Hepatocyte (in vitro differentiated cells): ENCODE measurements around the gene F12.

Source experiments
- CTCF ChIP-seq: fragments of 200-600 bp; sonication (generic); IDR thresholded peaks from 2 replicates; pipeline ENCODE4 v1.5.1; 2016; ENCODE audit warnings: antibody characterized with exemption, mild to moderate bottlenecking; ENCODE audit not compliant: poor library complexity
- EZH2 ChIP-seq: fragments of 200-600 bp; sonication (generic); IDR thresholded peaks from 2 replicates; pipeline ENCODE4 v1.6.1; 2016; ENCODE audit warnings: antibody characterized with exemption, mild to moderate bottlenecking, borderline replicate concordance
- EZH2phosphoT487 ChIP-seq: fragments of 200-600 bp; sonication (generic); IDR thresholded peaks from one replicate; pipeline ENCODE4 v1.6.1; 2018; ENCODE audit warnings: antibody characterized with exemption, mild to moderate bottlenecking, low read depth, moderate library complexity; ENCODE audit not compliant: unreplicated experiment, severe bottlenecking

DNA sequence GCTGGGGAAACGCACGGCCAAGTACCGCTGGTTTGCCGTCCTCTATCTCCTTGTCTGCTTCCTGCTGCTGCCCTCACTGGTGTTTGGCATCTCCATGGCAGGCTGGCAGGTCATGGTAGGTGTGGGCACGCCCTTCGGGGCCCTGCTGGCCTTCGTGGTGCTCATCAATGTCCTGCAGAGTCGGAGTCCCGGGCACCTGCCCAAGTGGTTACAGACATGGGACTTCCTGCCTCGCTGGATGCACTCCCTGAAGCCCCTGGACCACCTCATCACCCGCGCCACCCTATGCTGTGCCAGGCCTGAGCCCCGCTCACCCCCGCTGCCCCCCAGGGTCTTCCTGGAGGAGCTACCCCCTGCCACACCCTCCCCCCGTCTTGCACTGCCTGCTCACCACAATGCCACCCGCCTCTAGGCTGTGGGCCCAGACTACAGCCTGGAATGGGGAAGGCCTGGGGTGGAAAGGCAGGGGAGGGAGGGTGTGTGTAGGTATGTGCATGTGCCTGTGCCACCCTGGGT, 11.4 kb downstream of the F12 start:
- TF ChIP-seq CTCF: no peak
- TF ChIP-seq EZH2: no peak
- TF ChIP-seq EZH2phosphoT487: no peak
